HepG2 (cell line): ENCODE results near the gene ATF6. TPM values are rescaled to one million over a fixed set of nuclear protein-coding genes. Genes with fewer than 3 reads are reported as not detected.

Experiments used
- ATAC-seq: fragments of 200-7000 bp; cut with Tn5 transposase; 3 replicates; pipeline ENCODE4 v1.9.1; 2020; ENCODE audit warnings: mild to moderate bottlenecking, moderate library complexity
- BruUV-seq: library from RNA; stranded (reverse); fragments of 400-500 nt; replicated peaks from 2 replicates; lab custom pipeline; 2021; lab: Mats Ljungman, UMichigan
- CTCF ChIA-PET: fragments of 300-600 bp; formaldehyde crosslinking; extraction: SDS; loops from one replicate; lab custom pipeline; 2021; ENCODE audit warnings: low total read pairs, inconsistent platforms, low intra/inter-chr PET ratio; lab: Yijun Ruan, JAX
- POLR2A ChIA-PET: fragments of 350-600 bp; sonication (Branson Sonifier 250); formaldehyde crosslinking; loops from one replicate; lab custom pipeline; 2020; ENCODE audit warnings: antibody characterized with exemption, inconsistent platforms; lab: Yijun Ruan, JAX
- DNase-seq: peaks from one replicate; pipeline ENCODE4 v3.0.0-alpha.2; 2015; ENCODE audit warnings: low spot score
- FAIRE-seq: peaks from 3 replicates; lab custom pipeline; 2011; peaks lifted over from hg19 to GRCh38; lab: Jason Lieb, UNC
- H2AFZ ChIP-seq: one replicate; pipeline ENCODE4 v1.6.1; 2011; ENCODE audit warnings: low read length, inconsistent platforms
- H3K27ac ChIP-seq: fragments of 300-600 bp; 3 replicates; pipeline ENCODE4 v1.8.0; 2011; ENCODE audit warnings: mixed run types, mild to moderate bottlenecking, mixed read lengths, low read length, inconsistent platforms; ENCODE audit not compliant: insufficient read depth; ENCODE audit errors: extremely low read length
- H3K27me3 ChIP-seq, 2 experiments: fragments of 200-600 bp in 1 of 2; 2 replicates in 1 of 2; 3 replicates in 1 of 2; pipeline versions ENCODE4 v1.6.0 to v1.8.0; 2011; ENCODE audit warnings: low read length in 2 of 2, mild to moderate bottlenecking in 2 of 2, moderate library complexity in 2 of 2, inconsistent platforms in 1 of 2; ENCODE audit not compliant: insufficient read depth in 2 of 2, control insufficient read depth in 1 of 2
- H3K36me3 ChIP-seq, 2 experiments: fragments of 200-600 bp in 1 of 2; replicated peaks in 1 of 2; 2 replicates in 1 of 2; 3 replicates in 1 of 2; pipeline versions ENCODE4 v1.5.1 to v1.8.0; 2011; ENCODE audit warnings: low read length in 2 of 2, inconsistent platforms in 1 of 2; ENCODE audit not compliant: insufficient read depth in 2 of 2, control insufficient read depth in 1 of 2
- H3K4me1 ChIP-seq: 2 replicates; pipeline ENCODE4 v1.5.1; 2012; ENCODE audit warnings: low read length, inconsistent platforms; ENCODE audit not compliant: insufficient read depth
- H3K4me2 ChIP-seq: 2 replicates; pipeline ENCODE4 v1.6.0; 2011; ENCODE audit warnings: low read depth, low read length, inconsistent platforms
- H3K4me3 ChIP-seq, 3 experiments: fragments of 200-600 bp in 1 of 3; sonication (generic), shearing (Covaris generic) in 1 of 3; replicated peaks in 1 of 3; 2 replicates each; pipeline ENCODE4 v1.5.1; 2011 to 2016; ENCODE audit warnings: low read length in 3 of 3, inconsistent platforms in 2 of 3, low read depth in 2 of 3, mild to moderate bottlenecking in 2 of 3, control low read depth in 1 of 3, mixed read lengths in 1 of 3; ENCODE audit not compliant: insufficient read depth in 1 of 3
- H3K79me2 ChIP-seq: one replicate; pipeline ENCODE4 v1.6.1; 2011; ENCODE audit warnings: low read length, inconsistent platforms; ENCODE audit not compliant: insufficient read depth
- H3K9ac ChIP-seq: 2 replicates; pipeline ENCODE4 v1.6.0; 2011; ENCODE audit warnings: mild to moderate bottlenecking, low read depth, low read length, inconsistent platforms; ENCODE audit not compliant: insufficient read depth
- H3K9me3 ChIP-seq: 2 replicates; pipeline ENCODE4 v1.5.1; 2012; ENCODE audit warnings: mild to moderate bottlenecking, low read length
- H4K20me1 ChIP-seq: 2 replicates; pipeline ENCODE4 v1.6.0; 2011; ENCODE audit warnings: inconsistent platforms, mild to moderate bottlenecking, low read length, moderate library complexity; ENCODE audit not compliant: insufficient read depth
- FOXC1 ChIP-seq: sonication (generic); formaldehyde crosslinking; IDR thresholded peaks from 2 replicates; pipeline ENCODE4 v1.8.0; 2022; ENCODE audit warnings: mild to moderate bottlenecking, missing genetic modification reagents, borderline replicate concordance
- MAF1 ChIP-seq: sonication (generic); formaldehyde crosslinking; IDR thresholded peaks from 2 replicates; pipeline ENCODE4 v1.5.0; 2020; ENCODE audit warnings: missing genetic modification reagents, borderline replicate concordance
- MEF2D ChIP-seq: sonication (generic); formaldehyde crosslinking; IDR thresholded peaks from 2 replicates; pipeline ENCODE4 v1.5.1; 2020; ENCODE audit warnings: mild to moderate bottlenecking, missing genetic modification reagents
- NFE2L2 ChIP-seq: fragments of 150-350 bp; IDR thresholded peaks from 2 replicates; pipeline ENCODE4 v1.6.1; 2014; ENCODE audit warnings: low read length
- ZNF24 ChIP-seq: fragments of 450-650 bp; IDR thresholded peaks from 2 replicates; pipeline ENCODE4 v1.6.1; 2017; ENCODE audit warnings: antibody characterized with exemption, mild to moderate bottlenecking
- ZNF460 ChIP-seq: sonication (generic); formaldehyde crosslinking; IDR thresholded peaks from 2 replicates; pipeline ENCODE4 v1.5.1; 2020; ENCODE audit warnings: missing genetic modification reagents, mild to moderate bottlenecking, borderline replicate concordance
- ZNF773 ChIP-seq: sonication (generic); formaldehyde crosslinking; IDR thresholded peaks from 2 replicates; pipeline ENCODE4 v1.4.0; 2020; ENCODE audit warnings: missing genetic modification reagents, borderline replicate concordance
- ZNF775 ChIP-seq: sonication (generic); formaldehyde crosslinking; IDR thresholded peaks from 2 replicates; pipeline ENCODE4 v1.4.0; 2020; ENCODE audit warnings: missing genetic modification reagents, mild to moderate bottlenecking, moderate library complexity, borderline replicate concordance
- ZSCAN20 ChIP-seq: sonication (generic); formaldehyde crosslinking; IDR thresholded peaks from 2 replicates; pipeline ENCODE4 v1.4.0; 2020; ENCODE audit warnings: missing genetic modification reagents, mild to moderate bottlenecking, borderline replicate concordance
- WGBS: methylation state at CpG from one replicate; pipeline ENCODE4 v1.1.6; 2017; ENCODE audit warnings: low lambda C conversion rate; 5-methylcytosine and 5-hydroxymethylcytosine counted together
- in situ Hi-C: cut with HindIII; loops from 2 replicates; pipeline ENCODE4 v1.10.0; 2017; ENCODE audit warnings: low pct_unique_long_range_greater_than_20kb; ENCODE audit not compliant: extremely low pct_ligation_motif_present
- intact Hi-C: fragments of 100-400 bp; cut with micrococcal nuclease; formaldehyde crosslinking; loops from one replicate; pipeline ENCODE4 v1.10.0; 2022; ENCODE audit not compliant: unreplicated experiment
- polyA plus RNA-seq, 8 experiments: library from polyadenylated mRNA; depleted of rRNA in 3 of 8; stranded (reverse) in 7 of 8; unstranded in 1 of 8; fragments of >200 nt; fragmentation: Illumina TruSeq in 4 of 8; extraction: Trizol in 4 of 8; gene quantifications; 2 replicates each; pipeline versions ENCODE4 v1.2.1 to v1.2.3, GENCODE V29; 2011 to 2016; ENCODE audit warnings: low read depth in 4 of 8, missing spikeins in 1 of 8, mixed read lengths in 1 of 8; ENCODE audit not compliant: insufficient read depth in 1 of 8
- total RNA-seq, 5 experiments: library from RNA; depleted of rRNA; stranded (reverse); fragments of >200 nt; fragmentation: Illumina TruSeq; extraction: Trizol; gene quantifications; 2 replicates each; pipeline ENCODE4 v1.2.3, GENCODE V29; 2016; ENCODE audit warnings: low read depth in 1 of 5
- TF ChIP-seq, protein P1 (sequence below): sonication (generic); formaldehyde crosslinking; conservative IDR thresholded peaks from 2 replicates; pipeline ENCODE4 v1.4.0; 2020; ENCODE audit warnings: mild to moderate bottlenecking, missing genetic modification reagents, moderate library complexity
- TF ChIP-seq, protein P2 (sequence below): IDR thresholded peaks from 2 replicates; pipeline ENCODE4 v1.6.1; 2016; ENCODE audit warnings: missing biosample characterization, missing genetic modification reagents, low read depth
- TF ChIP-seq, protein P3 (sequence below): sonication (generic); formaldehyde crosslinking; IDR thresholded peaks from 2 replicates; pipeline ENCODE4 v1.4.0; 2020; ENCODE audit warnings: missing genetic modification reagents

The ATF6 gene
- total and polyA plus RNA-seq, 2 of the 13 experiments (the other 11 are each of a cell fraction or from before 2014, with no cell fraction given), result 13.2 to 14.5 TPM

- TF ChIP-seq, protein P1, sequence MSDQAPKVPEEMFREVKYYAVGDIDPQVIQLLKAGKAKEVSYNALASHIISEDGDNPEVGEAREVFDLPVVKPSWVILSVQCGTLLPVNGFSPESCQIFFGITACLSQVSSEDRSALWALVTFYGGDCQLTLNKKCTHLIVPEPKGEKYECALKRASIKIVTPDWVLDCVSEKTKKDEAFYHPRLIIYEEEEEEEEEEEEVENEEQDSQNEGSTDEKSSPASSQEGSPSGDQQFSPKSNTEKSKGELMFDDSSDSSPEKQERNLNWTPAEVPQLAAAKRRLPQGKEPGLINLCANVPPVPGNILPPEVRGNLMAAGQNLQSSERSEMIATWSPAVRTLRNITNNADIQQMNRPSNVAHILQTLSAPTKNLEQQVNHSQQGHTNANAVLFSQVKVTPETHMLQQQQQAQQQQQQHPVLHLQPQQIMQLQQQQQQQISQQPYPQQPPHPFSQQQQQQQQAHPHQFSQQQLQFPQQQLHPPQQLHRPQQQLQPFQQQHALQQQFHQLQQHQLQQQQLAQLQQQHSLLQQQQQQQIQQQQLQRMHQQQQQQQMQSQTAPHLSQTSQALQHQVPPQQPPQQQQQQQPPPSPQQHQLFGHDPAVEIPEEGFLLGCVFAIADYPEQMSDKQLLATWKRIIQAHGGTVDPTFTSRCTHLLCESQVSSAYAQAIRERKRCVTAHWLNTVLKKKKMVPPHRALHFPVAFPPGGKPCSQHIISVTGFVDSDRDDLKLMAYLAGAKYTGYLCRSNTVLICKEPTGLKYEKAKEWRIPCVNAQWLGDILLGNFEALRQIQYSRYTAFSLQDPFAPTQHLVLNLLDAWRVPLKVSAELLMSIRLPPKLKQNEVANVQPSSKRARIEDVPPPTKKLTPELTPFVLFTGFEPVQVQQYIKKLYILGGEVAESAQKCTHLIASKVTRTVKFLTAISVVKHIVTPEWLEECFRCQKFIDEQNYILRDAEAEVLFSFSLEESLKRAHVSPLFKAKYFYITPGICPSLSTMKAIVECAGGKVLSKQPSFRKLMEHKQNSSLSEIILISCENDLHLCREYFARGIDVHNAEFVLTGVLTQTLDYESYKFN (CRISPR knock-in tag), result no peak
- TF ChIP-seq ZNF773 (CRISPR knock-in tag) (no peak), NFE2L2 (no peak), ZNF775 (no peak), FOXC1 (no peak)
These were observed 215.8 kb downstream of the ATF6 start (continued) for GRCh38 chr1:161981735-161982506.

DNA sequence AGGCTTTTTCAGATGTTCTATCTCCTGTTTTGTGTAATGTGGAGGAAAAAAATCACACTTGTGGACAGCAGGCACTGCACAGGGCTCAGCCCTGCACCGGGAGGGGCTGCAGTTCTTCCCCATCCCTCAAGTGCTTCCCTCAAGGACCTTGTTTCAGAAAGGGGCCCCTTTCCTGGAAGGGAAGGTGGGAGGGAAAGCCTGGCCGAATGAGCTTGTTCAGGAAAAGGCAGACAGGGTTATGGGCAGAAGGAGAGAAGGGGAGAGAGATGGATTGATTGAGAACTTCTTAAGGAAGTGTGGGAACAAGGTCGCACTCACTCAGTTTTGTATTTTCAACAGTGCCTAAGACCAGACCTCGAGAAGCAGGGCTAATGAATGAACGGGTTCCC is 216.4 kb downstream of the ATF6 start:
- Histone ChIP-seq H3K27me3 (peaks cover 0 to 38% of the 10 kb centered on the region in 2 experiments; a peak in 4 of 5 replicates), H3K9me3 (no peaks in the 10 kb centered on the region), H4K20me1 (no peaks in the 10 kb centered on the region), H3K27ac (no peak overlapping the region), H3K79me2 (no peaks in the 10 kb centered on the region), H3K4me2 (no peak overlapping the region), H3K4me3 (no peak overlapping the region), H3K4me1 (no peaks in the 10 kb centered on the region), H3K36me3 (no peaks in the 10 kb centered on the region), H3K9ac (no peak overlapping the region), H2AFZ (no peak overlapping the region)
- ATAC-seq (no peak), FAIRE-seq (no peak), DNase-seq (no peak)
- 3% methylated on average over 5 of the region's 5 CpGs for WGBS
- intact Hi-C loops, result no loop called here
- ChIA-PET CTCF (no interaction called here), POLR2A (no interaction called here)
- in situ Hi-C loops, result no loop called here
- no TSS peak for BruUV-seq
- no peak for TF ChIP-seq MEF2D (CRISPR knock-in tag)
- TF ChIP-seq MAF1 (CRISPR knock-in tag), result no peak
- TF ChIP-seq ZSCAN20, result no peak
- TF ChIP-seq ZNF460 (CRISPR knock-in tag), result no peak
- TF ChIP-seq, protein P2, sequence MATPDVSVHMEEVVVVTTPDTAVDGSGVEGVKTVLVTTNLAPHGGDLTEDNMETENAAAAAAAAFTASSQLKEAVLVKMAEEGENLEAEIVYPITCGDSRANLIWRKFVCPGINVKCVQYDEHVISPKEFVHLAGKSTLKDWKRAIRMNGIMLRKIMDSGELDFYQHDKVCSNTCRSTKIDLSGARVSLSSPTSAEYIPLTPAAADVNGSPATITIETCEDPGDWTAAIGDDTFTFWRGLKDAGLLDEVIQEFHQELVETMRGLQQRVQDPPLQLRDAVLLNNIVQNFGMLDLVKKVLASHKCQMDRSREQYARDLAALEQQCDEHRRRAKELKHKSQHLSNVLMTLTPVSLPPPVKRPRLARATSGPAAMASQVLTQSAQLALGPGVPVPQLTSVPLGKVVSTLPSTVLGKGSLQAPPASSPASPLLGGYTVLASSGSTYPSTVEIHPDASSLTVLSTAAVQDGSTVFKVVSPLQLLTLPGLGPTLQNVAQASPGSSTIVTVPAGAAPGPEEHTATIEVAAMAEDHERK (CRISPR knock-in tag), result no peak
- no peak for TF ChIP-seq ZNF24
- TF ChIP-seq, protein P3, sequence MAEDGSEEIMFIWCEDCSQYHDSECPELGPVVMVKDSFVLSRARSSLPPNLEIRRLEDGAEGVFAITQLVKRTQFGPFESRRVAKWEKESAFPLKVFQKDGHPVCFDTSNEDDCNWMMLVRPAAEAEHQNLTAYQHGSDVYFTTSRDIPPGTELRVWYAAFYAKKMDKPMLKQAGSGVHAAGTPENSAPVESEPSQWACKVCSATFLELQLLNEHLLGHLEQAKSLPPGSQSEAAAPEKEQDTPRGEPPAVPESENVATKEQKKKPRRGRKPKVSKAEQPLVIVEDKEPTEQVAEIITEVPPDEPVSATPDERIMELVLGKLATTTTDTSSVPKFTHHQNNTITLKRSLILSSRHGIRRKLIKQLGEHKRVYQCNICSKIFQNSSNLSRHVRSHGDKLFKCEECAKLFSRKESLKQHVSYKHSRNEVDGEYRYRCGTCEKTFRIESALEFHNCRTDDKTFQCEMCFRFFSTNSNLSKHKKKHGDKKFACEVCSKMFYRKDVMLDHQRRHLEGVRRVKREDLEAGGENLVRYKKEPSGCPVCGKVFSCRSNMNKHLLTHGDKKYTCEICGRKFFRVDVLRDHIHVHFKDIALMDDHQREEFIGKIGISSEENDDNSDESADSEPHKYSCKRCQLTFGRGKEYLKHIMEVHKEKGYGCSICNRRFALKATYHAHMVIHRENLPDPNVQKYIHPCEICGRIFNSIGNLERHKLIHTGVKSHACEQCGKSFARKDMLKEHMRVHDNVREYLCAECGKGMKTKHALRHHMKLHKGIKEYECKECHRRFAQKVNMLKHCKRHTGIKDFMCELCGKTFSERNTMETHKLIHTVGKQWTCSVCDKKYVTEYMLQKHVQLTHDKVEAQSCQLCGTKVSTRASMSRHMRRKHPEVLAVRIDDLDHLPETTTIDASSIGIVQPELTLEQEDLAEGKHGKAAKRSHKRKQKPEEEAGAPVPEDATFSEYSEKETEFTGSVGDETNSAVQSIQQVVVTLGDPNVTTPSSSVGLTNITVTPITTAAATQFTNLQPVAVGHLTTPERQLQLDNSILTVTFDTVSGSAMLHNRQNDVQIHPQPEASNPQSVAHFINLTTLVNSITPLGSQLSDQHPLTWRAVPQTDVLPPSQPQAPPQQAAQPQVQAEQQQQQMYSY (CRISPR knock-in tag), result no peak
